ENCODE results near the gene AMPD2.
A peak's percentile ranks its signal among the peaks of the same experiment; 100 is the strongest.

The AMPD2 gene

DNA sequence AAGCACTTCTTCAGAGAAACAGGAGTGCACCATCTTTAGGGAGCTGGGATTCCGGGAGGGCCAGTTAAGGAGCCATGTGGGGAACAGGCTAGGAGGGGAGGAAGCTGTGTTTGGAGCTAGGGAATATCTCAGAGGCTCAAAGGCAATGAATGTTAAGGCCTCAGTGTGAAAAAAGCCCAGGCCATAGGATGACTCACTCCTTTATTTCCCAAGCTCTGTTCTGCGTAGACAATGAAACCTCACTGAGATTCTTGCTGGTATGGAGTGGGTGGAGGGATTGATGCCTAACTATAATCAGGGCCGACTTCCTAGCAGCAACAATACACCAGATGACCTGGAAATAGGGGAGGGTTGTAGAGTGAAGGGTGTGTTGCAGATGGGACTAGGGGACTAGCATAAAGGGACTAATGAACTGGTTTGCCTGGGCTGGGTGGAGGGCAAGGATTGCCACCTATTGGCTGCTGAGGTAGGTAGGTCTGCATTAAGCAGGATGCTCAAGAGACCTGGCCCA, 2.3 kb upstream of the AMPD2 start:
- peak in 1 of 2 experiments; percentile 18 for DNase-seq

DNA sequence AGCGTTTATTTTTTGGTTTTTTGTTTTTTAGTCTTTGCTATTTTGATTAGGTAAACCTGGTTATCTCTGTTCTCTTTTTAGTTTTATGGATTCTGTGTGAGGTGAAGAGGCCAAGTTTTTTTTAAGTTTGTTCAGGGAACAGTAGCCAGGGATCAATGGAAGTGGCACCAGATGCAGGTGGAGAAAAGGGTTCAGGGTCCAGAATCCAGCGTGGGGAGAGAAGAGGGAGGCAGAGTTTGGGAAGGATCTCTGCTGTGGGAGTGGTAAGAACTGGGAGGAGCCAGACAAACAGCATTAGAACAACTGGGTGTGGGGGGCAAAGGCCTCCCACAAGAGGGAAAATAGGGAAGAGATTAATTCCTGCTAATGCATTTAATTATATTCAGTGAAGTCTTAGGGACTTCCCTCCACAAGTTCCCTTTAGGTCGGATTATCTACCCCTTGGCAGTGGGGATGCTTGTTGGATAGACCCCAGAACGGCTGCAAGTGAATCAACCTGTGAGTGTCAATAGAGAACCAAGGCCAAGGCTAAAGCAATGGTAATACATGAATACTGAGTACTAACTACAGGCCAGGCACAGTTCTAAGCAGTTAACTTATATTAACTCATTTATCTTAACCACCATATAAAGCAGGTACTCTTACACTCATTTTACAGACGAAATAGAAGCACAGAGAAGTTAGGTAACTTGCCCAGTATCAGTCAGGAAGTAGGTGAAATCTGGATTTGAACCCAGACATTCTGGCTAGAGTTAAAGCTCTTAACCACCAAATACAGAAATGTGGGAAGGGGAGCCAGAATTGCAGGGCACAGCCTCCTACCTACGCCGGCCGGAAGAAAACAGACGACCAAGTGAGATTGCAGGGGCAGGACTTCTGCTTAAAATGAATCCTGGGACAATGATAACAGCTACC, 719 bp upstream of the AMPD2 start:
- no peak for DNase-seq

DNA sequence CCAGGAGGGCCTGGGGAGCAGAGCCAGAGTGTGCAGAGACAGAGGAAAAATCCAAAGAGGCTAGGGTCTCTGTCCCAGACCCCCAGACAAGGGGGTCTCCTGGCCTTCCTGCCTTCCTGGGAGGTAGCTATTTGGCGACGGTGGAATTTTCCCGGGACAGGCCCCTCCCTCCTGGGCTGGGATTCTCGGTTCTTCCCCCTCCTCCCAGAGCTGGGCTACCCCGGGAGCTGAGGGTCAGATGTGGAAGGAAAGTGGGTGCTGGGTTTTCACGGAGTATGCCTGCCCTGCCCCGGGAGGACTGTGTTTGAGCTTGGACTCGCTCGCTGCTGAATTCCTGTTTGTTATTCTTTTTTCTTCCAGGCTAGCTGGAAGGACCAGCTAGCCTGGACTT, 759 bp downstream of the AMPD2 start:
- DNase-seq, result peak in 1 of 2 experiments; percentile 44

DNA sequence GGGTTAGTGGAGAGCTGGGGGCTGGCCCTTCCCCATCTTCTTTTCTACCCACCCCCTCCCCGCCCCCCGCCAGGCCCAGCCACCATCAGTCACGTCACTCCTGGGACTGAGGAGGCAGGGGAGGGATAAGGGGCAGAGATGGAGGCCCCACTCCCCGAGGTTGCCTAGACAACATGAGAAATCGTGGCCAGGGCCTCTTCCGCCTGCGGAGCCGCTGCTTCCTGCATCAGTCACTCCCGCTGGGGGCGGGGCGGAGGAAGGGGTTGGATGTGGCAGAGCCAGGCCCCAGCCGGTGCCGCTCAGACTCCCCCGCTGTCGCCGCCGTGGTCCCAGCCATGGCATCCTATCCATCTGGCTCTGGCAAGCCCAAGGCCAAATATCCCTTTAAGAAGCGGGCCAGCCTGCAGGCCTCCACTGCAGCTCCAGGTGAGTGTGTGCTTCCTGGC, 1.2 kb downstream of the AMPD2 start:
- peak; percentile 79 to 89 for DNase-seq

DNA sequence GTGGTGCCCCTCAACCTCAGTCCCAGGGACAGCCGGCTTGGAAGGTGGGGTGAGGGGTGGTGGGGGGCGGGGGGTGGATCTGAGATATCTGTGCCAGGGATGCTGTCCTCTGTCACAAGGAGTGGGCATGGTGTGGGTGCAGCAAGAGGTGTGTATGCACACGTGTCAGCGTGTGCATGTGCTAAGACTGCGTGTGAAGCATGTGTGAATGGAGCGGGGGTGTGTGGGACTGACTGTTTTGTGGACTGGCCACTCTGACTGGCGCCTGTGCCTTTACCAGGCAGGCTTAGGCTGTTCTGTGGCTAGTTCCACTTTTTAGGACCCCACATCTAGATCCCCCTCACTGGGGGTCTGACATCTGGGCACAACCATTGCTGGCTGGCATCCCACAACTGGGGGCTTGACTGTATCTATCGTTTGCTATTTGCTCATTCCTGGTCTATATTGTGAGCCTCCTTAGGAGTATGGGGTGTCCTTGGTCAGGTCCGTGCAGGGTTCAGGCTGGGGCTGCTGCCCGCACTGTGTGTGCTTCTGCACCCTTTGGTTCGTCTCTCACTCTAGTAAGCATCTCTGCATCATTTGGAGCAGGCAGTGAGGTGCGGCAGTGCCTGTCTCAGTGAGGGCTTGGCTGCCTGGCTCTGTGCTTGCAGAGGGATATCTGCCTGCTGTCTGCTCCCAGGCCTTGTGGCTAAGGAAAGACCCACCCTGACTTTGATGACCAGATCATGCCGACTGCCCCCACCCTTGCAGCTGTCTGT, 1.9 kb downstream of the AMPD2 start:
- DNase-seq, result no peak

DNA sequence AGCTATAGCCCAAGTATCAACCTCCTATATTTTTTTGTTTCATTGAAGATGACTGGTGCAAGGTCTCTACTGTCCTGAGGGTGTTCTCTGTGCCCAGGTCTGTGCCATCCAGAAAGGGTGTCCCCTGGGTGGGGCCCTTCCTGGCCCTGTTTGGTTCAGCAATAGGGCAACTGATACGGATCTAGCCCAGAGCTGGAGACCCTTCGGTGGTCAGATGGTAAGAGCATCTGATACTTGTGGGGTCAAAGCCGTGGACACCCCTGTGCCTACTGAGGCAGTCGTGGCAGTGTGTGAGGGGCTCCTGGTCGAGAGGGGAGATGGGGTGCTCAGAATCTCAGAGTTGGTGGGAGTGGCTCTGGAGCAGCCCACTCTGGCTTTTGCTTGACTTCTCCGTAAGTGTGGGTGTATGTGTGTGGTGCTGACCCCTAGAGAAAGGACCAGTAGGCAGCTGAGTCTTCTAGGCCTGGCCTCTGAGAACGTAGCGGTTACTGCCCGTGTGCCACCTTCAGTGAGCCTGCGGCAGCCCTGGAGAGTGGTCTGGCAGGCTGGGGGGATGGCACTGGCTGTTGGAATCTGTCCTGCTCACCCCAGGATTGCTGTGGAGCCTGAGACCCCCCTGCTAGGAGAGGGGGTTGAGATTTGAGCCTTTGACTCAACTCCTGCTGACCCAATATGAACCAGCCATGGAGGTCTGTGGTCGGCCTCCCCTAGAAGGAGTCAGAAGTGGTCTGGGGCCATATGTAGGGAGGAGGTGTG, 2.7 kb downstream of the AMPD2 start:
- no peak for DNase-seq

DNA sequence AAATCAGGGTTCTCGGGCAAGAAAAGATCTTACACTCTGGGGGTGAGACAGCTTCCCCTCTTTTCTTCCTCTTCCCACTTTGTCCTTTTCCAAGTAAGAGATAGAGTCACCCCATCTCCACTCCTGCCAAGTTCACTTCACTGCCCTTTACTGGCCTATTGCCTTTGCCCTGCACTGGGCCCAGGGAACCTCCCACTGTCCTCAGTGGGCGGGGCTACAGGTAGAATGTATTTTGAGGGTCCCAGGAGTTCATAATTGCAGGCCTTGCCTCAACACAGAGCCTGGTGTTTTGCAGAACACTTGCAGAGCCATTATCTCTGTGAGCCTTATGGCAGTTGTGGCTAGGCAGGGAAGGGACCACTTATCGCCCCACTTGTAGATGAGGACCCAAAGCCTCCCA, 3.3 kb downstream of the AMPD2 start:
- DNase-seq, result no peak

DNA sequence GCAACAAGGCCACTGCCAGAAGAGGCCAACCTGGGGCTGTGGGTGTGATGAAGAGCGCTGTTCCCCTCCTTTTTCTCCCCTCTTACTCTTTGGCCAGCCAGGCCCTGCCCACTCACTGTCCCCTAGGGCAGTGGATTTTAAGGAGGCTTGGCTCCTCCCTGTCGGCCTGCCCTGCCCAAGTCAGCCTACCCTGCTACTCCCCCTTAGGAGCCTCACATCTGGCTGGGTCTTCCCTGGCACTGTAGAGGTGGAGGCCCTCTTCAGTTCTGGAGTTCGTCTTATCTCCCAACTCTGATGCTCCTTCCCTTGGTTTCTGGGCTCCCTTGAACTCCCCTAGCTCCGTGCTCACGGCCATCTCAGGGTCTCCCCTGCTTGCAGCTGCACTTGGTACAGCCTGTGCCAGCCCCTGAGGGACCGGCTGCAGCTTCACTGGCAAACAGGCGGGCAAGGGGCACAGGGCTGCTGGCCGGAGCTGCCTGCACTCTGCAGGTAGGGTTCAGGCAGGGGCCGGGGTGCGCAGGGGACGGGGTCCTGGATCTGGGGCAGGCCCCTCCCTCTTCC, 4.0 kb downstream of the AMPD2 start:
- no peak for DNase-seq

DNA sequence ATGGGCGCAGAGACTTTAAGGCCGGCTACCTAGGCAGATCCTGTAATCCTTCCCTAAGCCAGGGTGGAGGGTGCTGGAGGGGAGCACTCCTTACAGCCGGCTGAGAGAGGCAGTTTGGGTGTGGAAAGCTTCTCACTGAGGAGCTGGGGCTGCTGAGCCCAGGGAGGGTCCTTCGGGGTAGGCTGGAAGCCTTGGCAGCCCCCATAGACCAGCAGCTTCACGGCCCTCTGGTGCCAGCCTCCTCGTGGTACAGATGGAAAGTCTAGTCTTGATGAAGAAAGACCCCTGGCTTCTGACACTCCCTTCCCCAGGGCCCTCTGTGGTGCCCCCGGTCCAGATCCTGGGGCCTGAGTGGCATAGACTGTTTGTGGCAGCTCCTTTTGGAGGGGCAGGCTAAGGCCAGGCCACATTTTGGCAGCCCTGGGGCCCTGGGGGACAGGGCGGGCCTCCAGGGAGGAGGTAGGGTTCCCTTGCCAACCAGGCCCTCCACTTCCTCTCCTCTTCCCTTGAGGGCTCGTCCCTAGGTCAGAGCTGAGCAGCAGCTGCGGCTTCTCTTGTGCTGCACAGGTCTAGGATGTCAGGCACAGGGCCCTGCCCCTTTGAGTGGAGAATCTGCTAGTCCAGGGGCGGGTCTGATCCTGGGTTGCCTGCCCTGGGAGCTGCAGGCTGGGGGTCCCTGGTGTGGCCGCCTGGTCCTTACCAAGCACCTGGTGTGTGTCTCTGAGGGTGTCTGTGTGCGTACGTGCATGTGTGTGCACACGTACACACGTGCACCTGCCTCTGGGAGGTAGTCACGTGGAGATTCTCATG, 4.8 kb downstream of the AMPD2 start:
- DNase-seq, result no peak

DNA sequence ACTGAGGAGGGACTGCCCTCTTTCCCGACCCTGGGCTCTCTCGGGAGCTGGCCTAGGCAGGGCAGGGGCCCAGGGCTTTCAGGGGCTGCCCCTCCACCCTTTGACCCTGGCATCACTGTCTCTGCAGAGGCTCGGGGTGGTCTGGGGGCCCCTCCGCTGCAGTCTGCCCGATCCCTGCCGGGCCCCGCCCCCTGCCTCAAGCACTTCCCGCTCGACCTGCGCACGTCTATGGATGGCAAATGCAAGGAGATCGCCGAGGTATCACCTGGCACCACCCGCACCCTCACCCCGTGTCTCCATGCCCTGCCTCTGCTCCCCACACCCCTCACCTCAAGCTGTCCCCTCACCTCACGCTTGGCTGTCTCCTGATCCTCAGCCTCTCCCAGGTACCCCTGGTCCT, 5.5 kb downstream of the AMPD2 start:
- no peak for DNase-seq

DNA sequence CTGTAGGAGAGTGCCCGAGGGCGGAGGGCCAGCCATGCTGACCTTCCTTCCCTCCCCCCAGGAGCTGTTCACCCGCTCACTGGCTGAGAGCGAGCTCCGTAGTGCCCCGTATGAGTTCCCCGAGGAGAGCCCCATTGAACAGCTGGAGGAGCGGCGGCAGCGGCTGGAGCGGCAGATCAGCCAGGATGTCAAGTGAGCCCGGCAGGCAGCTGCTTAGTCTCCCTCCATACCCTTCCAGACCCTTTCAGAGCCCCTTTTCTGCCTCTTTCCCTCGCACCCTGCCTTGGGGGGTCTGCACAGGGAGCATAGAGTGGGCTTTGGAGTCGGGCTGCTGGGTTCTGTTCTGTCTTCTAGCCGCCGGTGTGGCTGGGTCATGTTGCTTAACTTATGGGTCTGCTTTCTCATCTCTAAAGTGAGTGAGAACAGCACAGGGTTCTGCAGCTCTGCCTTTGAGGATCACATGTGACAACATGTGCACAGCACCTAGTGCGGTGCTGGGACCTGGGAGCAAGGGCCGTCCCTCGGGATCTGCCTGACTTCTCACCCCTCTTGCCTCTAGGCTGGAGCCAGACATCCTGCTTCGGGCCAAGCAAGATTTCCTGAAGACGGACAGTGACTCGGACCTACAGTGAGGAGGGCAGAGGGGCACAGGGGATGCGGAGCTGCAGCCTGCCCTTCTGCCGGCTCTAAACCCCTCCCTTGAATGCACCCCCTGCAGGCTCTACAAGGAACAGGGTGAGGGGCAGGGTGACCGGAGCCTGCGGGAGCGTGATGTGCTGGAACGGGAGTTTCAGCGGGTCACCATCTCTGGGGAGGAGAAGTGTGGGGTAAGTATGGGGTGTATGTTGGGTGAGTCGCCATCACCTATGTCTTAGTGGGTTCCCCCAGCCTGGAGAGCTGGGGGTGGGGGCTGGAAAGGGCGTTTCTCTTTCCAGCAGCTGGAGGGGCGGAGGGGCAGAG, 6.2 kb downstream of the AMPD2 start:
- no peak for DNase-seq

DNA sequence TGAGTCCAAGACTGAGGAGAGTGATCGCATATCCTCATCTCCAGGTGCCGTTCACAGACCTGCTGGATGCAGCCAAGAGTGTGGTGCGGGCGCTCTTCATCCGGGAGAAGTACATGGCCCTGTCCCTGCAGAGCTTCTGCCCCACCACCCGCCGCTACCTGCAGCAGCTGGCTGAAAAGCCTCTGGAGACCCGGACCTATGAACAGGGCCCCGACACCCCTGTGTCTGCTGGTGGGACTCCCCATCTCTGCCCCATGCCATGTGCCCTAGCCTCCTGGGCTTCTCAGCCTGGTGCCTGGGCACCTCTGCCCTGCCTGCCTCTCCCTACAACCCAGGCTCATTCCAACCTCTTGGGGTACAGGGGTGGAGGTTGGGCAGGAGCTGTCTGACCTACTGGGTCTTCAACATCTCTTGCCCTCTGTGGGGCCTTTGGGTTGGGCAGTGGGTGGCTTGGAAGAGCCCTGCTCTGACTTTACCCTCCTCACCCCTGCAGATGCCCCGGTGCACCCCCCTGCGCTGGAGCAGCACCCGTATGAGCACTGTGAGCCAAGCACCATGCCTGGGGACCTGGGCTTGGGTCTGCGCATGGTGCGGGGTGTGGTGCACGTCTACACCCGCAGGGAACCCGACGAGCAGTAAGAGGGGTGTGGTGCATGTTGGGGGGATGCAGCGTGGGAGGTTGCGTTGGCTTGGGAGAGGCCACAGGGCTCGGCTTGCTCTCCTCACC, 7.2 kb downstream of the AMPD2 start:
- no peak for DNase-seq

DNA sequence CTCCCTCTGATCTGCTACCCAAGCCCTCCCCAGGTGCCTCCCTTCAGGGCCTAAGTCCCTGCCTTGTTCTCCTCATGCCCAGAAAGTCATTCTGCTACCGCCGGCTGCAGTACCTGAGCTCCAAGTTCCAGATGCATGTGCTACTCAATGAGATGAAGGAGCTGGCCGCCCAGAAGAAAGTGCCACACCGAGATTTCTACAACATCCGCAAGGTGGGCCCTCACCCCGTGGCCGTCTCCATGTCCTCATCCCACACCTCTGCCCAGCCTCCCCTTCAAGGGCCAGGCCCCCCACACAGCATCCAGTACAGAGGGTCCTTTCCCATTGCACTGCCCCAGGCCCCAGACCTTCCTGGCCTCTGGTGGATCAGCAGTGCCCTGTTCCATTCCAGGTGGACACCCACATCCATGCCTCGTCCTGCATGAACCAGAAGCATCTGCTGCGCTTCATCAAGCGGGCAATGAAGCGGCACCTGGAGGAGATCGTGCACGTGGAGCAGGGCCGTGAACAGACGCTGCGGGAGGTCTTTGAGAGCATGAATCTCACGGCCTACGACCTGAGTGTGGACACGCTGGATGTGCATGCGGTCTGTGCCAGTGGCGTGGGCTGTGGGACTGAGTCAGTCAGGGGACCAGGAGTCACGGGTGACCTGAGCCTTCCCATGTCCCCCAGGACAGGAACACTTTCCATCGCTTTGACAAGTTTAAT, 8.2 kb downstream of the AMPD2 start:
- DNase-seq, result no peak

DNA sequence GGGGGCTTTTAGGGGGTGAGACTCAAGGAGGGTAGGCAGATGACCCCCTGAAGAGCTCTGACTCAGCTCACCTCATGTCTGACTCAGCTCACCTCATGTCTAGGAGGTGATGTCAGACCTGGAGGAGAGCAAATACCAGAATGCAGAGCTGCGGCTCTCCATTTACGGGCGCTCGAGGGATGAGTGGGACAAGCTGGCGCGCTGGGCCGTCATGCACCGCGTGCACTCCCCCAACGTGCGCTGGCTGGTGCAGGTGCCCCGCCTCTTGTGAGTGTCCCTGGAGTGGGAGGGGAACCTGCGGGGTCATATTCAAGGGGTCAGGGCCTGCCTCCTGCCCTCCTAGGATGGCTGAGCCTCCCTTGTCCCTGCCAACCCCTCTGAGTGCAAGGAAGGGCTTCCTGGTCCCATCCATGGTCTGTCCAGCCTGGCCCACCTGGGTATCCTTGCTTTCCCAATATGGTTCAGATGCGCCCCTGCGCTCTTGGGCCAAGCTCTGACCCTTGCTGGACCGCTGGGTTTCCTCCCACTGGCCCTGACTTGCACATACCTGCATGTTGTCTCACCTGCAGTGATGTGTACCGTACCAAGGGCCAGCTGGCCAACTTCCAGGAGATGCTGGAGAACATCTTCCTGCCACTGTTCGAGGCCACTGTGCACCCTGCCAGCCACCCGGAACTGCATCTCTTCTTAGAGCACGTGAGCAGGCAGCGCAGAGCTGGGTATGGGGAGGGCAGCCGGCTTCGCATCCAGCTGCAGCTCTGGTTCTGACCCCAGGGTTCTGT, 9.1 kb downstream of the AMPD2 start:
- DNase-seq, result no peak

DNA sequence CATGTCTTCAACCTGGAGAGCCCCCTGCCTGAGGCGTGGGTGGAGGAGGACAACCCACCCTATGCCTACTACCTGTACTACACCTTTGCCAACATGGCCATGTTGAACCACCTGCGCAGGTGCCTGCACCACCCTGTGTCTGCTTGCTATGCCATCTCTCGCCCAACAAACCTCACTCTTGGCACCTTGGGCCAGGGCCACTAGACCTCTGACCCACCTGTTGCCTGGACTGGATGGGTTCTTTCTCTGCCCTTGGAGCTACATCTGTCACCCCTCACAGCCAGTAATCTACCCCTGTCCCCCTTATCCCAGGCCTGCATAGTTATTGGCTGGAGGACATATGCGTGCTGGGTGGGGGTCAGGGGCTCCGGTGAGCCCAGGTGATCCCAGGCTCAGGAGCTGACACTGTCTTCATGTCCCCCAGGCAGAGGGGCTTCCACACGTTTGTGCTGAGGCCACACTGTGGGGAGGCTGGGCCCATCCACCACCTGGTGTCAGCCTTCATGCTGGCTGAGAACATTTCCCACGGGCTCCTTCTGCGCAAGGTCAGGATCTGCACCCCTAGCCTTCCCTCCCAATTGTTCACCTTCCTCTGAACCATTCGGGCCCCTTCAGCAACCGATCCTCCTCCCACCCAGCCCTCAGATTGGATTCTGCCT, 9.9 kb downstream of the AMPD2 start:
- no peak for DNase-seq

DNA sequence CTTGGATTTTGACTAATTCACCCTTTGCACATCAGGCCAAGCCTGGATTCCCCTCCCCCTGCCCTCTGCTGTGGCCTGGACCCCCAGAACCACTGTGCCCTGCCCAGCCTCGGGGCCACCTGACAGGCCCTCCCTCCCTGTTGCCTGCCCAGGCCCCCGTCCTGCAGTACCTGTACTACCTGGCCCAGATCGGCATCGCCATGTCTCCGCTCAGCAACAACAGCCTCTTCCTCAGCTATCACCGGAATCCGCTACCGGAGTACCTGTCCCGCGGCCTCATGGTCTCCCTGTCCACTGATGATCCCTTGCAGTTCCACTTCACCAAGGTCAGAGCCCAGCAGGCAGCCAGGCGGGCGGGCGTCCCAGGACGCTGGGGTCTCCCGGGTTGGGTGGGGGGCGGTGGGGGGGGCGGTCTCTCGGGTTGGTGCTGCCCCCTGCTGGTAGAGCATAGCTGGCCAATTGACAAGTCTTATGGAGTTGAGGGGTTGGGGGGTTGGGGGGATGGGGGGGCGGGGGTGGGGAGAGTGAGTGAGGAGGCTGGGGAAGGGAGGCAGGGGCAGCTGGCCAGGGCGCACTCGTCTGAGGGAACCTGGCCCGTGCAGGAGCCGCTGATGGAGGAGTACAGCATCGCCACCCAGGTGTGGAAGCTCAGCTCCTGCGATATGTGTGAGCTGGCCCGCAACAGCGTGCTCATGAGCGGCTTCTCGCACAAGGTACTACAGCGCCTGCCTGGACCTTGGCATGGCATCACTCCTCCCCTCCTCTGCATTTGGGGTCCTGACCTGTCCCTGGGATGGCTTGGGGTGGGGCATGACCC, 10.7 kb downstream of the AMPD2 start:
- no peak for DNase-seq

Measured in SW 1271 (cell line).